Raji (cell line): Measurements from ENCODE around the gene LGMN.

ENCODE experiments used
- POLR2A ChIP-seq: IDR thresholded peaks from 2 replicates; pipeline ENCODE4 v1.6.1; 2011; ENCODE audit warnings: low read depth, low read length, control low read depth; ENCODE audit not compliant: insufficient read depth

Gene LGMN

DNA sequence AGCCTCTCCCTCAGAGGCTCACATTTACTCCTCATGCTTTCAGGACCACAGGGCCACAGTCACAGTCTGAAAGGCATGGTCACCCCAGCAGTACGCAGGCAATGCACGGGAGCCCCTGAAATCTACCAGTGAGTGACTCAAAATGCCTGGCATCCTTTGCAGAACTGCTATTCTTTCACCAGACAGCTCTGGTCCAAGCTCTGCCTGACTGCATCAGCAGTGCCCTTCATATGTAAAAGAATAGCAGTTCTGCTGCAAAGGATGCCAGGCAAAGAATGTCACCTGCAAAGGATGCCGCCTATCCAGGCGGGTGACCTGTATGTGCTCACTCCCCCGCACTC is 38.5 kb downstream of the LGMN start:
- TF ChIP-seq POLR2A = no peak

DNA sequence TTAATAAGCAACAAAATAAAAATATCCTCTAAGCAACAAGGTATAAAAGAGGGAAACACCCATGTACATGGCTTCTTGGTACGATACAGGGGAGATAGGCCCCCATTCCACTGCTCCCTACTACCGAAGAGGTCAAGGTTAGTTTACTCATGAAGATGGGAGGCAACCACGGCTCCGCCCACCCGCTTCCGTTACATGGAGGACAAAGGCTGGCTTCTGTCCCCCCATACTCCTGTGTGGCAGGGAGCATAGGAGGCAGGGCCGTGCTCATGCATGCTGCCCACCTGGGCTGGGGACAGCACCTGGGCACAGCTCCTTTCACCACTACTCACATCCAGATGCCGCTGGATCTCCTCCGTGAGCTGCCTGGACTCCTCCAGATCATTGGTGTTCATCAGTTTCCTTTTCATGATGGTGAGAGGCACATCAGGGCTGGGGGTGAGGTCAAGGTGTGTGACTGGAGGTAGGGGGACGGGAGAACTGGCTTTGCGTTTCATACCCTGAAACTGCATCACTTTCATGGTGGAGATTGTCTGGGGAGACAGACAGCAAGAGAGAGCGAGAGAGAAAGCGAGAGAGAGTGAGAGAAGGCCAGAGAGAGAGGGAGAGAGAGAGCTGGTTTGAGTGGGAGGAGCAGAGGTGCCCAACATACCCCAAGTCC is 39.0 kb downstream of the LGMN start:
- TF ChIP-seq POLR2A = no peak

DNA sequence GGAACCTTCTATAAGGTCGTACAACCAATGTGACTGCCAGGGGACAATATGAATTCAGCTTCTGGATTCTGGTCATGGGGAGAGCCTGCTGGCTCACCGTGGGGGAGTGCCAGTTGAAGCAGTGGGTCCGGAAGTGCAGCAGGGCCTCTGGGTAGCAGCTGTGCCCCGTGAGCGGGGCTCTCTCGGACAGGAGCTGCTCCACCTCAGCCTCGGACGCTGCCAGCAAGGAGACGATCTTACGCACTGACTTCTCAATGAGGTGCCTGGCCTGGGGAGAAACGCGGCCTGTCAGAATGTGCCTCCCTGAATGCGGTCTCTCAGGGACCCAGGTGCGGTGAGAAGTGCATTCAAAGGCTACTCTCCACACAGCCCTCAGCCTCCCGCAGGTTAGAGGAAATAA is 42.0 kb downstream of the LGMN start:
- no peak for TF ChIP-seq POLR2A

DNA sequence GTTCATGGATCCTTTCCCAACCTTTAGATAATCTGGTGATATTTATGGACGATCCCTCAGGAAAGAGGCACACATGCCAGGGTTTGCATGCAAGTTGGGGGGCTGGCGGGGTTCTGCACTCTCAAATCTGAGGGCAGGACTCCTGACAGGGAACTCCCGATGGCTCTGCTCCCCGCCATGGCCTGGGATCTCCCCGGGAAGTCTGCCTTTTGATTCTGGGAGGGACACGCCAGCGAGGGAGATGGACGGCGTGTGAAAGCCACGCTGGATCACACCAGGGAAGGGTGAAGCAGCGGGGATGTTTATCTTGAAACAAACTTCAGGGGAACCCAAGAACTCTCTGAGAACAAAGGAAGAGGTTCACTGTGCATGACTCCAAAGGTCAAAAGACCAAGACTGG is 43.6 kb downstream of the LGMN start:
- TF ChIP-seq POLR2A = no peak

DNA sequence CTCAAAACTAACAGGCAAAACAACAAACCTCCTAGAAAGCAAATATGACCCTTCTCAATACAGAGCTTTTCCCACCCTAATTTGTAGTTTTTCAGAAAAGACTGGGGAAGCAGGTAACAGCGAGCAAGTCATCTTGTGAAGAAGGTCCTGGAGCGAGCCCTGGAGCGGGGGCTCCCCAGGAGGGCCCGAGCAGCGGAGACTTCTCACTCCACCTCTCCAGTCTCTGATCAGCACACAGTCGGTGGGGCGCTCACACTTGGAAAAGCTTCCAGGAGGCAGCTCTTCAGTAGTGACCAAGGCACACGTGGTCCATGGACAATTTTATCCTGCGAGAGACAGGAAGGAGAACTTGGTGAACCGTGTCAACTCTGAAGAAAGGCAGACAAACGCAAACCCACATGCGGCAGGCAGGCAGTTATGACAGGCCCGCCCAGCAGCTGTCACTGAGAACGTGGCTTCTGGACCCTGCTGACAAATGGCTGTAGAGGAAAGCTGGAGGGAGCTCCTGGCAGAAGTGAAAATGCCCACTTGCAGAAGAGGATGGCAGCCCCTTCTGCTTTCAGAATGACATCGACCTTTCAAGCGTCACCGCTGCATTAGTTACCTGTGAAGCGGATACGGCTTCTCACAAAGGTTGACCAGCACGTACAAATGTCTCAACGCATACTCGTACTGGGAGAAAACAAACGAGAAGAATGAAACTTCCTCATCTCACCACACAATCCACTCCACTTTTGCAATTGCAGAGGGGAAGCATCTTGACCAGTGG is 44.2 kb downstream of the LGMN start:
- TF ChIP-seq POLR2A = no peak

DNA sequence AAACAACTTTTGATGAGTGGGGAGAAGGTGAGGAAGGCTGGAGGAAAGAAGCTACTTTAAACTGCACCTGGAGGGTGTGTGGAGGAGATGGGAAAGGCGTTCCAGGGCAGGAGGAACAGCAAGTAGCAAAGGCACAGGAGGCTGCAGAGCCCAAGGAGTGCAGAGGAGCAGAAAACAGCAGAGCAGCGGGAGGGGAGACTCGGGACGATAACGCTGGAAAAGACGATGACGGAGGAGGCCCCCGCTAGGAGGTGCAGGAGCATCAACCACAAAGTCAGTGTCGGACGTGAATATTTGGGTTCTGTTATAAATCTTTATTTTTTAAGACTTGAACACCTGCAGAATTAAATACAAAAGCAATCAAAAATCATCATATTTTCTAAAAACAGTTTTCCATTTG is 44.9 kb downstream of the LGMN start:
- TF ChIP-seq POLR2A = no peak

DNA sequence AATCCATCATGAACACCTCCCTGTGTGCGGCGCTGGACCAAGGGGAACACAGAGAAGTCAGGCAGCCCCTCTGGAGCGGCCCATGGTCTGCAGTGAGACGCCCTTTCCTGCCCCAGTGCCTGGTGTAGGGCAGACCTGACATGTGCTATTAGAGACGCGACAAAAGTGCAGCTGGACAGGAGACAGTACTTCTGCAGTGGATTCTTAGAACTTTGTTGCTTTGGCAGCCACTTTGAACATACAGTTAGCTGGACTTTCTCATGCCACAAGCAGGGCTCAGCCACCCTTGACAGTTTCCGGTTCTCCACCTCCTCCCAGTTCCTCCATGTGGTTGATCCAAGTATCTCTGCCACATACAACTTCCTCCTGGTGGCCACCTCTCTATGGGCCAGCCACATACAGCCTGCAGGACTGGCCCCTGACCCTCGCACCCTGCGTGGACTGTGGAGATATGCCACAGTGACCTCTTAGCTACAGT is 45.9 kb downstream of the LGMN start:
- no peak for TF ChIP-seq POLR2A

DNA sequence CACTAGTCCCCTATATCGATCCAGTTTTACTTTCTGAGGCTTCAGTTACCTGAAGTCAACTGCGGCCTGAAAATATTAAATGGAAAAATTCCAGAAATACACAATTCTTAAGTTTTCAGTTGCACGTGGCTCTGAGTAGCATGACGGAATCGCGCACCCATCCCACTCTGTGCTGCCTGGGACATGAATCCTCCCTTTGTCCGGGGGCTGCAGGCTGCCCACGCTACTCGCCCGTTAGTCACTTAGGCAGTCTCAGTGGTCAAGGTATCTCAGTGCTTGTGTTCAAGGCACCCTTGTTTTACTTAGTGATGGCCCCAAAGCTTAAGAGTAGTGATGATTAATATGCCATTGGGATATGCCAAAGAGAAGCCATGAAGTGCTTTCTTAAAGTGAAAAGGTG is 46.6 kb downstream of the LGMN start:
- no peak for TF ChIP-seq POLR2A

DNA sequence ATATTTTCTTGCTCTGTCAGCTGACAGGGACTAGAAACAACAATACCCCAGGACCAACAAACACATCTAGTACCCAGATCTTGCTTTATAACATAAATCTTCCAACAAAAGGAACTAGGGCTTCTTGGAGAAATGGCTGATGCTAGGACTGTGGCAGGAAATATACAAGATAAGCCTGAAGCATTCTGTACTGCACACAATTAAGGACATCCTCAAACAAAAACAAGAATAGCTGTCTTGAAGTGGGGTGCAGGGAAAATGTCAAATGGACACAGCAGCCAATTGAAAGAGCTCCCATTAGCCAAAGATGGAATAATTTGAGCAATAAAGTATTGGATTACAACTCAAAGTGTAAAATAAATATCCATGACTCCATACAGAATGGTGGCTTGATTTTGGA is 50.0 kb downstream of the LGMN start:
- no peak for TF ChIP-seq POLR2A

DNA sequence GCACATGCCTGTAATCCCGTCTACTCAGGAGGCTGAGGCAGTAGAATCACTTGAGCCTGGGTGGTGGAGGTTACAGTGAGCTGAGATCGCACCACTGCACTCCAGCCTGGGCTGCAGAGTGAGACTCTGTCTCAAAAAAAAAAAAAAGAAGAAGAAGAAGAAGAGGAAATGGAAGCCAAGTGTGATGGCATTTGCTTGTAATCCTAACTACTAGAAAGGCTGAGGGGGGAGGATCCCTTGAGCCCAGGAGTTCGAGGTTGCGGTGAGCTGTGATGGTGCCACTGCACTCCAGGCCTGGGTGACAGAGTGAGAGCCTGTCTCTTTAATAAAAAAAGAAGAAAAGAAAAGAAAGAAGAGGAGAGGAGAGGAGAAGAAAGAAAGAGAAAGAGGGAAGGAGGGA is 52.1 kb downstream of the LGMN start:
- TF ChIP-seq POLR2A = no peak

DNA sequence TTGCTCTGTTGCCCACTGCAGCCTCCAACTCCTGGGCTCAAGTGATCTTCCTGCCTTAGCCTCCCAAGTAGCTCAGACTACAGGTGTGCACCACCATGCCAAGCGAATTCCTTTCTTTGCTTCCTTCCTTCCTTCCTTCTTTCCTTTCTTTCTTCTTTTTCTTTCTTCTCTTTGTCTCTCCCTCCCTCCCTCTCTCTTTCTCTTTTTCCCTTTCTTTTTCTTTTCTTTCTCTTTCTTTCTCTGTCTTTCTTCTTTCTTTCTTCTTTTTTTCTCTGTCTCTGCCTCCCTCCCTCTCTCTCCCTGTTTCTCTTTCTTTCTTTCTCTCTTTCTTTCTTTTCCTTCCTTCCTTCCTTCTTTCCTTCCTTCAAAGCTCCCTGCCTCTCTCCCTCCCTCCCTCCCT is 52.9 kb downstream of the LGMN start:
- no peak for TF ChIP-seq POLR2A

DNA sequence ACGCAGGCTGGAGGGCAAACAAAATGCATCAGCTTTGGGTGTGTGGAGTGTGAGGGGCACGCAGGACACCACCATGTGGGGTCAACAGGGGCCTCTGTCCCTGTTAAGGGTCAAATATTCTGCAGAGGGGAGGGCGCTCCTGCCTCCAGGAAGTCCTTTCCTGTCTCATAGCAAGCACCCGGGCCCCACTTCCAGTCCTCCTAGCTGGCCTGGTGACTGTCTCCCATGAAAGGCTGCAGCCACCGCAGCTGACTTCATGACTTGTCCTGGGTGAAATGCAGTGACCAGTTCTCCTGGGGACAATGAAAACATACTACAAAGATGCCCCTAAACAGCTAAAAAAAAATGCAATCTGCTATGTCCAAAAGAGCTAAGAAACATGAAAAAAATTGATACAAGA is 53.6 kb downstream of the LGMN start:
- no peak for TF ChIP-seq POLR2A

DNA sequence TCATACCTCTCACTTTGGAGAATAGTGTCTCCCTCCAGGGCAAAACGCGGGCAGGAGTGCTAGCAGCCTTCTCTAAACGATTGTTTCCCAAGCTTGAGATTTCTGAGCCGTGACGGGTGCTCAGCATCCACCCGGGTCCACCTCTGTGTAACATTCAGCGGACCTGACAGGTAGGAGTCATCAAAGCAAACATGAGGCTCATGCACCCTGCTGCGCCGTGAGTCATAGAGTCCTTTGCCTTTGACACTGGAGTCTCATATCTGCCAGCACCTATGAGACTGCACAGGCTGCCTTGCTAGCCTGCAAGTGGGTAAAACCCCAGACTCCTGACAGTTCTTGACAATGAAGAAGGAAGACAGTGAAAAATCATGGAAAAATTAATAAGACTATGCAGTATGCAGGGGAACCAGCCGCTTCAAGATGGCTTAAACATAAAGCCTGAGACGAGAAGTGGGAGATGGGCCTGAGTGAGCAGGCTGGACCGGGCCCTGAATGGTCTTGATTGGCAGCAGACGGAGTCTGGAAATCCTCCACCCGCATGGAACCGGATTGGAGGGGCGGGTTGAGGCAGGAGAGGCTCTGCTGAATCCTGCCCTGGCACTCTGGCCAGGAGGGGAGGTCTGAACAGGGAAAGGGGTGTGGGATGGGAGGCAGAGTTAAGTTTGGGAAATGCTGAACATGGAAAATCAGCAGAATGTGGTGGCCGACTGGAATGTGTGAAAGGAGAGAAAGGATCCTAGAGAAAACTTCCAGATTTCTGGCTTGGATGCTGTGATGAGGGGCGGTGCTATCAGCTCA is 54.2 kb downstream of the LGMN start:
- no peak for TF ChIP-seq POLR2A

DNA sequence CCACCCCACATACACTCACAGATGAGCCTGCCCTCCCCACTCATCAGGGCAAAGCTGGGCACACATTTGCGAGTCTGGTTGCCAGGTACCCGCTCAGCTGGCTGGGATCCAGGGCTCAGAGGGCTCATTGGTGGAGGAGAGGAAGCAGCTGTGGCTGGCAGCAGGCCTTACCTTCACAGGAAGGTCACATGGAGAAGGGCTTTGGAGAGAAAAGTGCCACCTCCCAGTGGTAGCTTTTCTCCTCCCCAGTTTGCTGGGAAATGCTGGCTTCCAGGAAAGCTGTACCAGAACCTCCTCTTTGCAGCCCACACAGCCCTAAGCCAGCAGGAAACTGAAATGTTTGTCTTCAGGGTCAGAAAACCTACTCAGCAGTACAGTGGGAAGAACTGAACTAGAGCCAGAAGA is 55.6 kb downstream of the LGMN start:
- no peak for TF ChIP-seq POLR2A

DNA sequence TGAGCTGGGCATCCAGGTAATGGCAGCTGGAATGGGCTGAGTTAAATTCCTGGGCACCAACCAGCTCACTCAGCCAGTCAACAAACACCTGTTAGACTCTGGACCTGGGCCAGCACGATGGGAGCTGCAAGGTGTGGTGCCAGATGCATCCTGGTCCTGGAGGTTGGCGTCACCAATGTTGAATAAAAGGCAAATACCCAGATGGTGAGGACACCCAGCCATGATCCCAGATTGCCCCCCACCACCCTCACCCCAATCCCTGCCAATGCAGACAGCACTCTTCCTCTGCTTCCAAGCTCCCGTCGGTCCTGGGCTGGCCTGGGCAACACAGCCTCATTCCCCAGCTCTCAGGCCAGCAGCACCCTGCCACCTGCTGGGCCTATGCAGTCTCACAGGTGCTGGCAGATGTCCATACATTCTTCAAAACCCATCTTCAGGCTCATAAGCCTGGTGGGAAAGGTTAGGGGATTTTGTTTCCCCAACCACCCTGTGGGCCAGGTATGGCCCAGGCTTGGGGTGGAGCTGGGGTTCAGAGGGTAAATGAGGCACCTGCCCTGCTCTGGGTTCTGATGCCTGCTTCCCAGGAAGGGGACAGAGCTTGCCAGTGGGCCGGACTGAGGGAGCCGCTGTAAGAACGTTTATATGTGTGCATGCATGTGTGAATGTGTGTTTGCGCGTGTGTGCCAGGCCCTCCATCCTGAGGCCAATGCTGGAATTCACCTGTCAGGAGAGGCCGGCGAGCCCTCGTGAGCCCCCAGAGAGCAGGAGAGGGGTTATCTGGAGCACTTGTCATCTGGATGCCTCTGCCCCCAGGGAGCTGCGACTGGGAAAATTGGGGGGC is 58.0 kb downstream of the LGMN start:
- no peak for TF ChIP-seq POLR2A

DNA sequence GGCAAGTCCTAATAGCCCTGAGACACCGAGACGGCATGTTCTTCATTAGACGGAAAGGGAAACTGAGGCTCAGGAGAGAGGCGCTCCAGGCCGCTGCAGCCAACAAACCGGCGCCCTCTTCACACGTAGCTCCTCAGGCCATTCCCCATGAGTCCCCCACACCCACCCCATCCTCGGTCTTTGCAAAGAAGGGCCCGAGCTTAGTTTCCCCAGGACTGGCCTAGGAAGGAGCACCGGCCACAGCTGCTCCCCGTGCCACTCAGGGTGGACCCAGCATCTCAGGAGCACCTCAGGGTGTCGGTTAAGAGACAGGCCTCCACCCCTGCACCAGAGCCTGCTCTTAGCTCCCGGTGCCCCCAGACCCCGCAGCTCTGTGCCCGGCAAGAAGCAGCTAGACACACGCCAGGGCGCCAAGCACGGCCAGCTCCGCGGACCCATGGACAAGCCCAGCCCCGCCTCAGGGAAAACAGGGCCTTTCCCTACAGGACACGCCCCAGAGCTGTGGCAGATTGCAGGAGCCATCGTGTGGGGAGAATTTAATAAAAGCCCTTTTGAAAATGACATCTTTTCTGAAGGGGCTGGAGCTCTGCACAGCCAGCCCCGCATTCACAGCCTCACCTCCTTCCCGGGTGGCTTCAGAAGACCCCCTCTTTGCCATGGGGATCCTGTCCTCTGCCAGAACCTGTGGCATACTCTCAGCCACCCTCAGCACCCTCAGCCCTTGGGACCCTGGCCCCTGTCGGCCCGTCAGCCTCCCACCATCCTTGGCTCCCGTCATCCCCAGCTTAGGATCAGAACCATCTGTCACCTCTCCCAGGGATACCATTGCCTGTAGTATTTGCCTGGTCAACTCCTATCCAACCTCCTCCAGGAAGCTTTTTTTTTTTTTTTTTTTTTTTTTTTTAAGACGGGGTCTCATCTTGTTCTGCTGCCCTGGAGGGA is 59.7 kb downstream of the LGMN start:
- no peak for TF ChIP-seq POLR2A
